Ishikawa (cell line): Measurements from ENCODE around the gene FAM222A.

ENCODE experiments used
- CEBPB ChIP-seq: IDR thresholded peaks from 2 replicates; pipeline ENCODE4 v1.6.1; 2012
- CREB1 ChIP-seq: IDR thresholded peaks from 2 replicates; pipeline ENCODE4 v1.6.1; 2012; ENCODE audit warnings: low read depth
- EGR1 ChIP-seq: IDR thresholded peaks from 2 replicates; pipeline ENCODE4 v1.6.1; 2012
- EP300 ChIP-seq: IDR thresholded peaks from 2 replicates; pipeline ENCODE4 v1.6.1; 2012; ENCODE audit warnings: borderline replicate concordance
- FOXM1 ChIP-seq: IDR thresholded peaks from 2 replicates; pipeline ENCODE4 v1.6.1; 2012; ENCODE audit warnings: low read depth, borderline replicate concordance
- MAX ChIP-seq: IDR thresholded peaks from 2 replicates; pipeline ENCODE4 v1.6.1; 2012
- NFIC ChIP-seq: IDR thresholded peaks from 2 replicates; pipeline ENCODE4 v1.6.1; 2012
- RAD21 ChIP-seq: IDR thresholded peaks from 2 replicates; pipeline ENCODE4 v1.6.1; 2012; ENCODE audit warnings: low read depth
- REST ChIP-seq: IDR thresholded peaks from 2 replicates; pipeline ENCODE4 v1.6.1; 2012; ENCODE audit warnings: low read depth, mild to moderate bottlenecking
- TAF1 ChIP-seq: IDR thresholded peaks from 2 replicates; pipeline ENCODE4 v1.6.1; 2012; ENCODE audit warnings: low read depth, mild to moderate bottlenecking
- TCF12 ChIP-seq: IDR thresholded peaks from 2 replicates; pipeline ENCODE4 v1.6.1; 2012; ENCODE audit warnings: low read depth
- TEAD4 ChIP-seq: IDR thresholded peaks from 2 replicates; pipeline ENCODE4 v1.6.1; 2012
- YY1 ChIP-seq: IDR thresholded peaks from 2 replicates; pipeline ENCODE4 v1.6.1; 2012; ENCODE audit warnings: low read depth
- ZBTB7A ChIP-seq: IDR thresholded peaks from 2 replicates; pipeline ENCODE4 v1.6.1; 2012; ENCODE audit warnings: low read depth
- TF ChIP-seq, protein P1 (sequence below): IDR thresholded peaks from 2 replicates; pipeline ENCODE4 v1.6.1; 2012

Gene FAM222A

DNA sequence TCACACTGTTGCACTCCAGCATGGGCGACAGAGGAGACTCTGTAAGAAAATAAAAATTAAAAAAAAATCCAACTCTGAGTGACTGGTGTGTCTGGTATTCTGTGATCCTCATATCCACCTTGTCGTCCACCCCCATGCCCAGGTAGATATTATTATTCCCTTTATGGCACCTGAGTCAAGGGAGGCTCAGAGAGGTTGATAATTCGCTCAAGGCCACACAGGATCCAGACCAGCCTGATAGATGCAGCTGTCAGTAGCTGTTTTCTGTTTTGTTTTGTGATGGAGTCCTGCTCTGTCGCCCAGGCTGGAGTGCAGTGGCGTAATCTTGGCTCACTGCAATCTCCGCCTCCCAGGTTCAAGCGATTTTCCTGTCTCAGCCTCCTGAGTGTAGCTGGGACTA is 14.8 kb upstream of the FAM222A start:
- no peak for TF ChIP-seq MAX
- no peak for TF ChIP-seq ZBTB7A
- no peak for TF ChIP-seq TAF1
- no peak for TF ChIP-seq CEBPB

- TF ChIP-seq CREB1 (no peak), MAX (no peak), NFIC (no peak), YY1 (no peak), TCF12 (no peak), RAD21 (no peak), TAF1 (no peak), FOXM1 (no peak), ZBTB7A (no peak), EP300 (no peak), REST (no peak), EGR1 (no peak), TEAD4 (no peak), CEBPB (no peak)
- TF ChIP-seq, protein P1, sequence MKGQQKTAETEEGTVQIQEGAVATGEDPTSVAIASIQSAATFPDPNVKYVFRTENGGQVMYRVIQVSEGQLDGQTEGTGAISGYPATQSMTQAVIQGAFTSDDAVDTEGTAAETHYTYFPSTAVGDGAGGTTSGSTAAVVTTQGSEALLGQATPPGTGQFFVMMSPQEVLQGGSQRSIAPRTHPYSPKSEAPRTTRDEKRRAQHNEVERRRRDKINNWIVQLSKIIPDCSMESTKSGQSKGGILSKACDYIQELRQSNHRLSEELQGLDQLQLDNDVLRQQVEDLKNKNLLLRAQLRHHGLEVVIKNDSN: no peak
Observed at GRCh38 chr12:109701064-109701463, 12.6 kb upstream of the FAM222A start.

- TF ChIP-seq RAD21 (no peak), TEAD4 (no peak), TAF1 (no peak), FOXM1 (no peak), MAX (no peak), CREB1 (no peak), EGR1 (no peak), YY1 (no peak), CEBPB (no peak), EP300 (no peak), REST (no peak), ZBTB7A (no peak)
- TF ChIP-seq, protein P1: no peak
Observed at GRCh38 chr12:109702111-109702841, 11.3 kb upstream of the FAM222A start.

DNA sequence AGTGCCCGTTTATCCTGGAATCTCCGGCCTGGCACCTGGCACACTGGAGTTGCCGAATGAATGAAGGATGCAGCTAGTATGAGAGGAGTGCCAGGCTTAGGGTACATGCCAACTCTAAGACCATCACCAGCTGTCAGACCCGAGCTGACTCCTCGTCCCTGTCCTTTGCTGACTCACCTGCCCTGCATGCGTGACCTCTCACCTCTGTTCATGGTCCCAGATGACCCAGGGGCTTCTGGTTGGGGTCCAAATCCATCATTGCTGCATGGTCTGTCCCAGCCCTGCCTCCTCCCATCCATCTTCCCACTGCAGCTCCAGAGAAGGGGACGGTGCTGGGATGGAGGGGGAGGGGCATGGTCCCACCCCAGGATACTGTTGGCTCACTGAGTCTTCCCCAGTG is 9.9 kb upstream of the FAM222A start:
- TF ChIP-seq, protein P1: no peak
- no peak for TF ChIP-seq NFIC
- TF ChIP-seq FOXM1: no peak
- TF ChIP-seq RAD21: no peak
- TF ChIP-seq MAX: no peak
- TF ChIP-seq CEBPB: no peak
- TF ChIP-seq TEAD4: no peak
- no peak for TF ChIP-seq ZBTB7A
- TF ChIP-seq REST: no peak
- no peak for TF ChIP-seq YY1
- no peak for TF ChIP-seq TCF12
